ENCODE data around the gene PES1. TPM values are rescaled to one million over a fixed set of nuclear protein-coding genes. Genes with fewer than 3 reads are reported as not detected.
"Not testable (repeated sequence)": the region's sequence is repeated elsewhere in the genome, so short reads cannot be mapped to it uniquely, and the experiment has no call there.

Gene PES1
- 36.3 TPM for polyA plus RNA-seq

- H3K27ac Mint-ChIP-seq: no peak within 1 kb of the TSS
- peaks cover 1% of the 10 kb centered on the region for H3K27me3 Mint-ChIP-seq
- peaks cover 5% of the 10 kb centered on the region for H3K36me3 Mint-ChIP-seq
- H3K4me1 Mint-ChIP-seq: peaks cover 0 to 7% (median 0%) of the 10 kb centered on the region in 3 donors
- H3K9me3 Mint-ChIP-seq: no peaks in the 10 kb centered on the region
- no peak within 1 kb of the TSS for H3K4me3 Mint-ChIP-seq
Observed at GRCh38 chr22:30591588-30592359, at the start of gene PES1. PES1 (minus strand) TSS chr22:30591910; CDS start chr22:30591833, 77 bp downstream.

DNA sequence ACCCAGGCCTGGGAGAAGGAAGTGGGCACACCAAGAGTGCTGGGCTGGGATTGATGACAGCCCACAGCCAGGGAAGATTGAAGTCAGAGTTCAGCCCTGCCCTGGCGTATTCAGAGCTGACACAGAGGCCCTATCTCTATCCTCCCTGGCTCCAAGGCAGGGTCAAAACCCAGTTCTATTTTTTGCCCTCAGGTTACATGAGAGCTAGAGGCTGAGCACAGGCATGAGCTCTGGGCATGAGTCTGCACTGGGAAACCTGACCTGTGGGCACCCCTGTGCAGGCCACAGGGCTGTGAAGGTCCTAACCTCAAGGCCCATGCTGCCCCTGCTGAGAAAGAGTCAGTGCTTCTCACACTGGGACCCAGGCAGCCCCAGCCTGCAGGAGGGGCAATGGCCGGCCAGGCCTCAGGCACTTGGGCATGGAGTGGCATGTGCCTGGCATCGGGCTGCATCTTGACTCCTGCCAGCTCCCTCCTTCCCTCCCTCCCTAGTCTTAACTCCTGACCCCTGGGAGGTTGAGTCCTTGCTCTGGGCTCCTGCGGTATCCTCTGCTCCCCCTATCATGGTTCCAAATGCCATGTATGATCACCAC, 49.2 kb upstream of the PES1 start:
- H3K27me3 Mint-ChIP-seq: no peaks in the 10 kb centered on the region
- peaks cover 0 to 3% (median 0%) of the 10 kb centered on the region in 3 donors for H3K9me3 Mint-ChIP-seq
- no peak overlapping the region for H3K4me3 Mint-ChIP-seq
- no peaks in the 10 kb centered on the region for H3K36me3 Mint-ChIP-seq
- peaks cover 0 to 4% (median 3%) of the 10 kb centered on the region in 3 donors for H3K4me1 Mint-ChIP-seq
- H3K27ac Mint-ChIP-seq: no peak overlapping the region

- Mint-ChIP-seq H3K4me3 (no peak overlapping the region), H3K27me3 (no peaks in the 10 kb centered on the region), H3K9me3 (peaks cover 0 to 3% (median 0%) of the 10 kb centered on the region in 3 donors), H3K36me3 (no peaks in the 10 kb centered on the region), H3K27ac (no peak overlapping the region), H3K4me1 (peaks cover 0 to 5% (median 4%) of the 10 kb centered on the region in 3 donors)
Observed at GRCh38 chr22:30640361-30640760, 48.7 kb upstream of the PES1 start.

GRCh38 chr22:30637701-30638114, 46.0 kb upstream of the PES1 start:
- peak overlapping the region in 2 of 4 donors; percentile 25 to 93 for H3K4me3 Mint-ChIP-seq
- H3K27me3 Mint-ChIP-seq: no peaks in the 10 kb centered on the region
- H3K27ac Mint-ChIP-seq: peak overlapping the region in 2 of 3 donors; percentile 39 to 90
- H3K36me3 Mint-ChIP-seq: no peaks in the 10 kb centered on the region
- H3K9me3 Mint-ChIP-seq: peaks cover 0 to 3% (median 0%) of the 10 kb centered on the region in 3 donors
- peaks cover 6 to 9% (median 8%) of the 10 kb centered on the region in 3 donors for H3K4me1 Mint-ChIP-seq

GRCh38 chr22:30636226-30637077, 44.7 kb upstream of the PES1 start:
- Mint-ChIP-seq H3K9me3 (peaks cover 0 to 3% (median 0%) of the 10 kb centered on the region in 3 donors), H3K36me3 (no peaks in the 10 kb centered on the region), H3K4me1 (peaks cover 6 to 9% (median 8%) of the 10 kb centered on the region in 3 donors), H3K27me3 (no peaks in the 10 kb centered on the region), H3K27ac (peak overlapping the region in 1 of 3 donors; percentile 96), H3K4me3 (peak overlapping the region; percentile 81 to 93 (median 90))

DNA sequence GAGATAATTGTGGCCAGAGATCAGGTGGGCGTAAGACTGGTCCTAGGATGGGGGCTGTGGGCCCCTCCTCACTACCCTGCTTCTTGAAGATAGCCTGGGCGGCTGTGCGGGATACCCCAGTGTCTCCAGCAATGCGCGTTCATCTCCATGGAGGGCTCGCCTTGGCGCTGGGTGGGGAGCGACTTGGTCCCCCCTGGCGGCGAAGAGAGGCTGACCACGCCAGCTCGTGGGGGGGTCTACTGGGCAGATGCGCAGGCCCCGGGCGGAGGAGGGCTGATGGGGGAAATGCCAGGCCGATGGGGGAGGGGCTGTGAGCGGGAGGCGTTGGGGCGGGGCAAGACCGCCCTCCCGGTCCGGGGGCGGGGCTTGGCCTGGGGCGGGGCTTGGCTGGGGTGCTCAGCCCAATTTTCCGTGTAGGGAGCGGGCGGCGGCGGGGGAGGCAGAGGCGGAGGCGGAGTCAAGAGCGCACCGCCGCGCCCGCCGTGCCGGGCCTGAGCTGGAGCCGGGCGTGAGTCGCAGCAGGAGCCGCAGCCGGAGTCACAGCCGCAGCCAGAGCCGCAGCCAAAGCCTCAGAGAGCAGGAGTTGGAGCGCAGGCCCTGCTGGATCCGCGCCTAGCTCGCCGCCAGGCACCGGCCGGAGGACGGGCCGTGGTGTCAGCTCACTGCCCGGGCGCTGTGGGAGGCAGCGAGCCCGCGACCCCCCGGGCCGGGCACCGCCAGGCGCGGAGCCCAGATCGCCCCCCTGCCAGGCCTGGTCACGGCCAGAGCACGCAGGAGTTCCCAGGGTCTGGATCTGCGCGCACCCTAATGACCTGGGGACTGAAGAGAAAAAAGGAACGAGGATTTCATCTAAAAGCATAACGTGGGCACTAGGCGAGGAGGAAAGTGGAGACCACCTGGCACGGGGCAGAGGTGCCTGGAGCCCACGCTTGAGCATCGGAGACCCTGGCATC, 43.8 kb upstream of the PES1 start, which contains the start of gene SLC35E4:
SLC35E4 (plus strand) TSS at position 509 of the 953 bp plus-strand sequence. CDS start 670 bp downstream, outside the sequence.
- Mint-ChIP-seq H3K36me3 (no peaks in the 10 kb centered on the region), H3K9me3 (peaks cover 0 to 3% (median 0%) of the 10 kb centered on the region in 3 donors), H3K4me3 (peak within 1 kb of the TSS; percentile 82 to 95 (median 92)), H3K27me3 (no peaks in the 10 kb centered on the region), H3K27ac (peak within 1 kb of the TSS; percentile 94 to 96 (median 96)), H3K4me1 (peaks cover 6 to 9% (median 8%) of the 10 kb centered on the region in 3 donors)

DNA sequence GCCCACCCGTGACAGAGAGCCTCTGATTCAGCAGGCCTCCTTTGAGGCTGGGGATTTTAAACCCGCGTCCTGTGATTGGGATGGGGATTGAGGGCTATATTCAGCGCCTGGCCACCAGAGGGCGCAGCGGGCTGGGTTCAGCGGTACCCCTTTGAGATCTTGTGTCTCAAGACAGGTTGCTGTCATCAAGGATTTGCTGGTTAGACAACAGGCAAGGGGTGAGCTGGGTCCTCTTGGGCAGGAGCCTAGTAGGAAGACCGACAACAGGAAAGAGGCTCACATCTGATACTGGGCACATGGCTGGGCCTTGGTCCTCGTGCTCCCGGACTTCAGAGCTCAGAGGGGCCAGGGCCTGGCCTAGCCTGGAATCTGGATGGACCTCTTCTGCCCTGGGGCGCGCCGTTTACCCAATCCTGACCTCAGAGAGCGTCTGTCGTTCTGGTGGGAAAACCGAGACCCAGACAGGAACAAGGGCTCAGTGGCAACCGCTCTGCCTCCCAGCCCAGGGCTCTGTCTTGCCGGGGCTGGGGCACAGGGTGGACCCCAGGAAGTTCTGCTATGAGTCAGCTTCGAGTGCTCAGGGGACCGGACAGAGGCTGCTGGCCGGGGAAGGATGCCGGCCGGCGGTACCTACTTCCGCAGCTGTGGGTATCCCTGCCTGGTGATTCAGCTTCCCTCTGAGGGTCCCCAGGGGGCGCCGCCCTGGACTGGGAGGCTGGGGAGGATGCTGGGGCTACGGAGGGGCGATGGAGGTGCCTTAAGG, 42.9 kb upstream of the PES1 start:
- Mint-ChIP-seq H3K4me1 (peaks cover 6 to 9% (median 8%) of the 10 kb centered on the region in 3 donors), H3K9me3 (peaks cover 0 to 3% (median 0%) of the 10 kb centered on the region in 3 donors)

DNA sequence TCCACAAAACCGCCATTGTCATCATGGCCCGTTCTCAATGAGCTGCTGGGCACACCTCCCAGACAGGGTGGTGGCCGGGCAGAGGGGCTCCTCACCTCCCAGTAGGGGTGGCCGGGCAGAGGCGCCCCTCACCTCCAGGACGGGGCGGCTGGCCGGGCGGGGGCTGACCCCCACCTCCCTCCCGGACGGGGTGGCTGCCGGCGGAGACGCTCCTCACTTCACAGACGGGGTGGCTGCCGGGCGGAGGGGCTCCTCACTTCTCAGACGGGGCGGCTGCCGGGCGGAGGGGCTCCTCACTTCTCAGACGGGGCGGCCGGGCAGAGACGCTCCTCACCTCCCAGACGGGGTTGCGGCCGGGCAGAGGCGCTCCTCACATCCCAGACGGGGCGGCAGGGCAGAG, 39.8 kb upstream of the PES1 start:
- not testable (repeated sequence) for H3K36me3 Mint-ChIP-seq, H3K27ac Mint-ChIP-seq, H3K9me3 Mint-ChIP-seq, H3K4me1 Mint-ChIP-seq, H3K27me3 Mint-ChIP-seq, H3K4me3 Mint-ChIP-seq

More for the DNA sequence above, 42.9 kb upstream of the PES1 start:
- peak overlapping the region; percentile 94 to 96 (median 96) for H3K27ac Mint-ChIP-seq
- no peaks in the 10 kb centered on the region for H3K27me3 Mint-ChIP-seq
- H3K36me3 Mint-ChIP-seq: no peaks in the 10 kb centered on the region
- peak overlapping the region; percentile 82 to 95 (median 92) for H3K4me3 Mint-ChIP-seq

DNA sequence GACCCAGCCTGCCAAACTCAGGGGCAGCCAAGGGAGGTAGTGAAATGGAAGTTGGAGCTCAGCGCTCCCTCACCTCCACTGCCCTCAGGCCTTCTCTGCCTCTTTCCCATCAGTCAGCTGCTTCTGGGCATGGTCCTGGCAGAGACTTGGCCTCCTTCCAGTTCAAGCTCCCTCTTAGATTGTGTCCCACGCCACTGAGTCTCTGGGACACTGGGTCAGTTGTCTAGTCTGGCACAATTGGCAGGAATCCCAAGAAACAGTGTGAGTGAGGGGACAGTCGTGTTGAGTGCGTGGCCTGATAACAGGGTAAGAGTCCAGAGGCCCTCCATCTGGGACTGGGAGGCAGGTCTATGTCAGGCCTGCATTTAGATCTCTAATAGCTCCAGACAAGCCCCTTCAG, 36.8 kb upstream of the PES1 start:
- Mint-ChIP-seq H3K9me3 (no peaks in the 10 kb centered on the region), H3K4me1 (no peaks in the 10 kb centered on the region), H3K4me3 (peak overlapping the region in 1 of 4 donors; percentile 57), H3K27me3 (no peaks in the 10 kb centered on the region), H3K27ac (no peak overlapping the region), H3K36me3 (no peaks in the 10 kb centered on the region)

DNA sequence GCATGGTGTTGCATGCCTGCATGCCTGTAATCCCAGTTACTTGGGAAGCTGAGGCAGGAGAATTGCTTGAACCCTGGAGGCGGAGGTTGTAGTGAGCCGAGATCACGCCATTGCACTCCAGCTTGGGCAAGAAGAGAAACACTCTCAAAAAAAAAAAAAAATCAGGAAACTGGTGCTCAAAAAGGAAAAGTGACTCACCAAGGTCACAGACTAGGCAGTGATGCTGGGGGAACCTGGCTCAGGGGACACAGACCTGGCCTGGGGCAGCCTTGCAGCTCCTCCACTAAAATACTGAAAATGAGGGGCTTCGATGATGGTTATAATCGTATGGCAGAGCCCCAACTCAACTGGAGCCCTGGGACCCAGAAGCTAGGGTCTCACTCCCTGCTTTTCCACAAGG, 35.8 kb upstream of the PES1 start:
- Mint-ChIP-seq H3K27me3 (no peaks in the 10 kb centered on the region), H3K9me3 (no peaks in the 10 kb centered on the region), H3K4me3 (no peak overlapping the region), H3K27ac (no peak overlapping the region), H3K4me1 (no peaks in the 10 kb centered on the region), H3K36me3 (no peaks in the 10 kb centered on the region)

DNA sequence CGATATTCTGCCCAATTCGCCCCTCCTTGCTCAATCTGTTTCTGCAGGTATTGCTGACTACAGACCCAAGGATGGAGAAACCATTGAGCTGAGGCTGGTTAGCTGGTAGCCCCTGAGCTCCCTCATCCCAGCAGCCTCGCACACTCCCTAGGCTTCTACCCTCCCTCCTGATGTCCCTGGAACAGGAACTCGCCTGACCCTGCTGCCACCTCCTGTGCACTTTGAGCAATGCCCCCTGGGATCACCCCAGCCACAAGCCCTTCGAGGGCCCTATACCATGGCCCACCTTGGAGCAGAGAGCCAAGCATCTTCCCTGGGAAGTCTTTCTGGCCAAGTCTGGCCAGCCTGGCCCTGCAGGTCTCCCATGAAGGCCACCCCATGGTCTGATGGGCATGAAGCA, 34.7 kb upstream of the PES1 start:
- Mint-ChIP-seq H3K4me3 (no peak overlapping the region), H3K4me1 (no peaks in the 10 kb centered on the region), H3K27ac (no peak overlapping the region), H3K9me3 (no peaks in the 10 kb centered on the region), H3K27me3 (peaks cover 2% of the 10 kb centered on the region), H3K36me3 (no peaks in the 10 kb centered on the region)

DNA sequence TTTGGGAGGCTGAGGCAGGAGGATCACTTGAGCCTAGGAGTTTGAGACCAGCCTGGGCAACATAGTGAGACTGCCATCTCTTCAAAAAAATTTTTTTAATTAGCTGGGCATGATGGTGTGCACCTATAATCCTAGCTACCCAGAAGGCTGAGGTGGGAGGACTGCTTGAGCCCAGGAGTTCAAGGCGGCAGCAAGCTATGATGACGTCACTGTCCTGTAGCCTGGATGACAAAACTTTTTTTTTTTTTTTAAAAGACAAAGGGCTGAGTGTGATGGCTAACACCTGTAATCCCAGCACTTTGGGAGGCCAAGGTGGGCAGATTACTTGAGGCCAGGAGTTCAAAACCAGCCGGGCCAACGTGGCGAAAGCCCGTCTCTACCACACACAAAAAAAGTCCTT, 28.2 kb upstream of the PES1 start:
- not testable (repeated sequence) for H3K4me3 Mint-ChIP-seq, H3K9me3 Mint-ChIP-seq, H3K4me1 Mint-ChIP-seq, H3K27ac Mint-ChIP-seq, H3K27me3 Mint-ChIP-seq, H3K36me3 Mint-ChIP-seq

GRCh38 chr22:30617819-30618218, 26.1 kb upstream of the PES1 start:
- H3K4me1 Mint-ChIP-seq: peaks cover 0 to 1% (median 0%) of the 10 kb centered on the region in 3 donors
- H3K27ac Mint-ChIP-seq: no peak overlapping the region
- peaks cover 8% of the 10 kb centered on the region for H3K27me3 Mint-ChIP-seq
- H3K36me3 Mint-ChIP-seq: no peaks in the 10 kb centered on the region
- no peak overlapping the region for H3K4me3 Mint-ChIP-seq
- H3K9me3 Mint-ChIP-seq: no peaks in the 10 kb centered on the region
